Astrocyte (in vitro differentiated cells and primary cell): ENCODE results near the gene GPRASP2.

Experiments
- EZH2 ChIP-seq: IDR thresholded peaks from 2 replicates; pipeline ENCODE4 v1.6.1; 2012; ENCODE audit warnings: mild to moderate bottlenecking, low read length, inconsistent platforms; ENCODE audit not compliant: insufficient read depth
- TF ChIP-seq, protein P1 (sequence below): IDR thresholded peaks from 2 replicates; pipeline ENCODE4 v1.5.1; 2011; ENCODE audit warnings: low read depth, mild to moderate bottlenecking, inconsistent platforms, low read length, moderate library complexity; ENCODE audit not compliant: insufficient read depth

DNA sequence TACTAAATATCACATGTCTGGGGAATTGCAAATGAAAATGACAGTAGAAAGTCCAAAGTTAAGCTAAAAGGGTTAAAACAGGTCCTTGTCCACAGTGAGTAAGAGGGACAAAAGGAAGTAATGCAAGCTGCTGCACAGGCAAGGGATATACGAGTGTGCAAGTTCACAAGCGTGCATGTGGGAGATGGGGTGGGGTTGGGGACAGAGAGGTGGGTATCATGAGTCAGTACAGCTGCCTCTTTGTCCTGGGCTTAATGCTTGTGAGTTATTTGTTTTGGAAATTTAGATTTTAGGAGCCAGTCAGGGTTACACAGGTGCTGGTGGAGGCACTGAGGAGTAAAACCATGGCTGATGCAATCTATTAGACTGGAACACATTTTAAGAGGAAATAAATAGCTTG lies 3.3 kb upstream of the GPRASP2 start:
- TF ChIP-seq, protein P1, sequence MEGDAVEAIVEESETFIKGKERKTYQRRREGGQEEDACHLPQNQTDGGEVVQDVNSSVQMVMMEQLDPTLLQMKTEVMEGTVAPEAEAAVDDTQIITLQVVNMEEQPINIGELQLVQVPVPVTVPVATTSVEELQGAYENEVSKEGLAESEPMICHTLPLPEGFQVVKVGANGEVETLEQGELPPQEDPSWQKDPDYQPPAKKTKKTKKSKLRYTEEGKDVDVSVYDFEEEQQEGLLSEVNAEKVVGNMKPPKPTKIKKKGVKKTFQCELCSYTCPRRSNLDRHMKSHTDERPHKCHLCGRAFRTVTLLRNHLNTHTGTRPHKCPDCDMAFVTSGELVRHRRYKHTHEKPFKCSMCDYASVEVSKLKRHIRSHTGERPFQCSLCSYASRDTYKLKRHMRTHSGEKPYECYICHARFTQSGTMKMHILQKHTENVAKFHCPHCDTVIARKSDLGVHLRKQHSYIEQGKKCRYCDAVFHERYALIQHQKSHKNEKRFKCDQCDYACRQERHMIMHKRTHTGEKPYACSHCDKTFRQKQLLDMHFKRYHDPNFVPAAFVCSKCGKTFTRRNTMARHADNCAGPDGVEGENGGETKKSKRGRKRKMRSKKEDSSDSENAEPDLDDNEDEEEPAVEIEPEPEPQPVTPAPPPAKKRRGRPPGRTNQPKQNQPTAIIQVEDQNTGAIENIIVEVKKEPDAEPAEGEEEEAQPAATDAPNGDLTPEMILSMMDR, result no peak
- no peak for TF ChIP-seq EZH2
